HG03097 (cell line): Measurements from ENCODE around the gene NPR1.
"Not testable (repeated sequence)": the region's sequence is repeated elsewhere in the genome, so short reads cannot be mapped to it uniquely, and the experiment has no call there.

Experiments
- ATAC-seq: cut with Tn5 transposase; IDR thresholded peaks from one replicate; pipeline ENCODE4 v1.9.1; 2021; ENCODE audit not compliant: unreplicated experiment, low FRiP score

Gene NPR1

DNA sequence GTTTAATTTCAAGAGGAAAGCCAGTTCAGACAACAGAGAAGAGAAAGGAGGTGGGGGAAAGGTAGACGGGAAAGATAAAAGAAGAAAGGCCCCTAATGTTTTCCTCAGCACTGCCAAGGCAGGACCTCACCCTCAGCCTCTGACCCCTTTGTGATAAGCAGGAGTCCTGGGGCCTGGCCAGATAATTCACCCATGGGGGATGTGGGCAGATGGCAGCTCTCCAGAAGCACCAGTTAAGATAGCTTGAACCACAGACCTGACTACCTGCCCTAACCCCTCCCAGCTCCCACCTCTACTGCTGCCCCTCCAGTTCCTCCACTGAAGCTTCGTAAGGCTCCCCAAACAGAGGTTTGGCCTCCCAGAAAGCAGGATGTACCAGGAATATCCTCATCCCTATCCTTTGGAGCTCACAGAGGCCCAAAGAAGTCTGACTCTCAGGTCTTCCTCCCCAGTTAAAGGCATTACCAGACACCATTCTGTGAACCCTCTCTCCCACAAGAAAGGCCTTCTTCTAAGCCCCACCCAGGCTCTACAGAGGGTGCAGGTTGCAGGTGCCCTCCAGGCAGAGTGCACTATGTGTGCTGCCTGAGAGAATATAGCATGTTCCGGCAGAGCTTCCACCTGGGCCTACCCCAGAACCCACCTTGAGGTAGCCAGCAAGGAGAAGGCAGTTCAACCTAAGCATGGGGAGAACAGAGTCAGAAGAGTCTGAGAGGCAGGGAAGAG, 29.2 kb upstream of the NPR1 start:
- ATAC-seq: no peak

GRCh38 chr1:153649863-153650235, 28.6 kb upstream of the NPR1 start:
- ATAC-seq: no peak

DNA sequence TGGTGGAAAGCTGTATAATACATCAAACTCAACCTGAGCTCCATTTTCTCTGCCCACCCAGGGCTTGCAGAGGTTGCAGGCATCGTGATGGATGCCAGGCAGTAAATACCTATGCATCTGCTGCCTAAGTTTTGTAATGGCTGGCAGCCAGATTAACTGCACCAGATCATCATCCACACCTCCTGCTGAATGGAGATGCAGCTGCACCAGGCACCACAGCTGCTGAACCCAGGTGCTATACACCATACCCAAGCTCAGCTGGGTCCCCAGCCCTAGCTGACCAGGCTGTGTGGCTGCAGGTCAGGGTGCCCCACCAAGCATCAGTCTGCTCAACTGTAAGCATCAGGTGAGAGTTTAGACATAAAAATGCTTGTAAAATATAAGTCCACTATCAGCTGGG, 26.7 kb upstream of the NPR1 start:
- no peak for ATAC-seq

DNA sequence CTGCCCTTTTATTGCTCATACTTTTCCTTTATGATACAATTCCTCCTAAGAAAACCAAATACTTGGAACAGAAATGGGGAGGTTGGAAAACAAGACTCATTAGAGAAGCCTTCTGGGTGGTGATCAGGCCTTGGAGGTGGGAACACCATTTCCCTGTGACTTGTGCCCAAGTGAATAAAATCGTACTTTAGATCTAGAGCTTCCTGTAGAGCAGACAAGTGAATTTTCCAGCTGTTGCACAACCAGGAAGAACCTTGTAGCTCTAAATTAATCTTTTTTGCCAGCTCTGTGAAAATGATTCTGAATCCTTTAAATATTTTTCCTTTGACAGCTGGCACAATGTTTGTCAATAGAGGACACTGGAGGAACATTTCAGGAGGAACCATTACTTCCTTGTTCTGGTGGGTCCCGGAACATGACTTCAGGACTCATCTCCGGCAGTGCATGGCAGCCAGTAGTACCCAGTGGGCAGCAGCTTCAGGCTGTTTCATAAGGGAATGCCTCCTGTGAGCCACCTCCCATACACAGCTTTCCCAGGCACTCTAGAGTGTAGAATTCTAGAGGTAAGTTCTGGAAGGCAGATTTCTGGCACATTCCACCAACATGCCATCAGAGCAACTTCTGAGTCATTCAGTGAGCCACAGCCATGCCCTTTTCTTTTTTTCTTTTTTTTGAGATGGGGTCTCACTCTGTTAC, 25.5 kb upstream of the NPR1 start:
- ATAC-seq: no peak

DNA sequence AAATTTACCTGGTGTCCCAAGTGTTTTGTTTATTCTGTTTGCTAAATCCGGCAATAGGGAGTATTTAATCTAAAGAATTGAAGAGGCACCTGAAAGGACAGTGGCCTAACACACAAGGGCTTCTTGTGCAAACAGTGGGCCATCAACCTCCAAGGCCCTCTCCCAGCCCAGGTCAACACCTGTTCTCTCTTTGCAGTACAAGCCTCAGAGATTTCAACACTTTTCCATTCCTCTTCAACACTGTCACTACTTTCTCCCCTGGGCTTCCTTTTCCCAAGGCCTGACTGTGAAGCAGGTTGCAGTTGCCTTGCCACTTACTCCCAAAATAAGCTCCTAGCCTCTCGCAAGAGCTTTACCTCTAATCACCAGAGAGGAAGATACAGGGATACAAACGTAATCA, 23.2 kb upstream of the NPR1 start:
- ATAC-seq: no peak

DNA sequence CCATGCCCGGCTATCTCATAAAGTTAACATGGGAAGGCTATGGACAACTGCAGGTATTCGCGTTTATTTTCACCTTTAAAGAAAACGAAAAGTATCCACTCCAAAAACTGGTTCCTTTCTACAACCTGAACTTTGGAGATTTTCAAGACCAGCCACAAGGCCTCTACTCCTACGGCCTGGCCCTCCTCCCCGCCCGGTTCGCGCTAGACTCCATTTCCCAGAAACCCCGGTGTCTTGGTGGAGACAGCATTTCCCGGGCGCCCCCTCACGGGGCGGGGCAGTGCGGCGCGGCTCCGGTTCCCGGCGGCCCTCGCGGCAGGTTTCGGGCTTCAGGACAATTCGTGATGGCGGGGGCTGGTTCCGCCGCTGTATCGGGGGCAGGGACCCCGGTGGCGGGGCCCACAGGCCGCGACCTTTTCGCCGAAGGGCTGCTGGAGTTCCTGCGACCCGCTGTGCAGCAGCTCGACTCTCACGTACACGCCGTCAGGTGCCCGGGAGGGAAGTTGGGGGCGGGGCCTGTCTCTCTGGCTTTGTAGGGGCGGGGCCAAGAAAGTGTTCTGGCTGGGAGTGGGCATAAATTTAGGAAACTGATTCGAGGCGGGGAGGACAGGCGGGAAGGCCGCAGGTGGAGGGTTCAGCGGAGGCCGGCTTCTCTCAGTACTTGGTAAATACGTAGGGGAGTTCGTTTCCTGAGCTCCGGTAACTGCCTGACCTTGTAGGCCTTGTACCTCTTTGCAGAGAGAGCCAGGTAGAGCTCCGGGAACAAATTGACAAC, 19.9 kb upstream of the NPR1 start, which contains the start of gene SNAPIN:
TSS of gene SNAPIN (plus strand) at position 304 of the 775 bp plus-strand sequence. CDS start at position 345, 41 bp downstream.
- ATAC-seq: peak; percentile 83

DNA sequence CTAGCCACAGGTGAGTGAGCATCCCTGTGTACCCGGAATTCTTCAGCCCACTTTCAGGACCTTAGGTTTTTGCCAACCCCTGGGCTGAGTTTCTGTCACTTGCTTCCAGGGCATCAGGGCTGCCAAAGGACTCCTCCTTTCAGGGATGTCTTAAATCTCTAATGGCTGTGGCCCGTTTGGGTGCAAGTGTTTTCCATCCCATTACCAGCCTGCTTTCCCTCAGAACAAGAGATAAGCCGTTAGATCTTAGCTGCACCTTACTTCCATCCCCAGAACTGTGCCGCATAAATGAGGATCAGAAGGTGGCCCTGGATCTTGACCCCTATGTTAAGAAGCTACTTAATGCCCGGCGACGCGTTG, 19.3 kb upstream of the NPR1 start:
- no peak for ATAC-seq

DNA sequence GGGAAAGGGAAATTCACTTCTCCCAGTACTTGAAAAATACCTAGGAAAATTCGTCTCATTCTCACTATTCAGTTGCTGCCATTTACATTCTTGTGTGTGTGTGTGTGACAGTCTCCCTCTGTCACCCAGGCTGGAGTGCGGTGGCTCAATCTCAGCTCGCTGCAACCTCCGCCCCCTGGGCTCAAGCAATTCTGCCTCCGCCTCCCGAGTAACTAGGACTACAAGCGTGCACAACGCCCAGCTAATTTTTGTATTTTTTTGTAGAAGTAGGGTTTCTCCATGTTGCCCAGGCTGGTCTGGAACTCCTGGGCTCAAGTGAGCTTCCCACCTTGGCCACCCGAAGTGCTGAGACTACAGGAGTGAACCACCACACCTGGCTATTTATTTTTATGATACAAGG, 18.8 kb upstream of the NPR1 start:
- ATAC-seq: no peak

DNA sequence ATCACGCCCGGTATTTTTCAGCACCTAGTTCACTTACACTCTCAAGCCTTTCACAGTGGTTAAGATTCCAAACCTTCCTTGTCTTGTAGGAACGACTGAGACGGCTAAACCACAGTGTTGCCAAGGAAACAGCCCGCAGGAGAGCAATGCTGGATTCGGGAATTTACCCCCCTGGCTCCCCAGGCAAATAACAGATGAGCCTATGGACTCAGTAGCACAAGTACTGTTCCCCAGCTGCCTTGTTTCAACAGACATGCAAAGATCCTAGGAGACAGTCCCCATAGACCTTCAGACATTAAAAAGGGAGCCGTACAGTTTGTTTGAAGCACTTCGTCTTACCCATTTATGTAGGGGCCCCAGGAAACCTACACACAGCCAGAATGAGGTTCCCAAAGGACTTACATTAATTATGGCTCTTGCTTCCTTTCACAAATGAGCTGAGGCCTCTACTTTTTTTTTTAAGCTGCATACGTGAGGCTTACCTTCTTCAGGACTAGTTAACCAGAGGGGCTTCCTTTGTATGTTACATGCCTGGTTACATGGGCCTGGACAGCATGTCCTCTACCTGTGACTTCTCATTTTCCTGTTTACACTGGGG, 17.3 kb upstream of the NPR1 start:
- no peak for ATAC-seq

DNA sequence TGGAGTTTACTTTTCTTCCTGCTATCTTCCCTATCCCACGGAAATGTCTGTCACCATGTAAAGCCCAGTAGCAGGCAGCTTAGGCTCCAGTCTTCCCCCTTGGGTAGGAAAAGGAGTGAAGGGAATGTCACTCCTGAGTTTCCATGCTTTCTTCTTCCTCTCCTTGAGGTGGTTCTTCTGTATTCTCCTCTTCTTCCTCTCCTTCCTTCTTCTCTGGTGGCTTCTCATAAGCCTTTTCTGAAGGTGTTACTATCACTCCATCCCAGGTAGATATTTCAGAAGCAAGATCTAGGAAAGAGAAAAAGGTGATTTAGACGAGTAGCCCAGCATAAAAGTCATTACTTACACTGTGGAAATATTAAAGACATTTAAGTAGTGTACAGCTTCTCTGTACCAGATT, 16.2 kb upstream of the NPR1 start:
- ATAC-seq: no peak

- no peak for ATAC-seq
These were observed 15.3 kb upstream of the NPR1 start for GRCh38 chr1:153663211-153663610.

DNA sequence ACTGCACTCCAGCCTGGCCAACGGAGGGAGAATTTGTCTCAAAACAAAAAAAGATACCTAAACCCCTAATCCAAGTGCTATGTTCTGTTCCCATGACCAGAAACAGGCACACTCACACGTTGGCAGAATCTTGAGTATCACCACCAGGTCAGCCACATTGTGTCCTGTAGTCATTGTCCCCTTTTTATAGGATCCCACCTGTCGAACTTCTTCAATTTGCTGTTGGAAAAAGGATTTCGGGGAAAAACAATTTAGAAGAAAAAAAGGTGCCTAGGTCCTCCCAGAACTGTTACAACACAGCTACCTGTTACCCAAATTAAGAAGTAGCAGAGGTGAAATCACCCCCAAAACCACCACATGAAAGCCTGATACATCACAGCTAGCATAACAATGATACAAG, 11.0 kb upstream of the NPR1 start:
- ATAC-seq: no peak

DNA sequence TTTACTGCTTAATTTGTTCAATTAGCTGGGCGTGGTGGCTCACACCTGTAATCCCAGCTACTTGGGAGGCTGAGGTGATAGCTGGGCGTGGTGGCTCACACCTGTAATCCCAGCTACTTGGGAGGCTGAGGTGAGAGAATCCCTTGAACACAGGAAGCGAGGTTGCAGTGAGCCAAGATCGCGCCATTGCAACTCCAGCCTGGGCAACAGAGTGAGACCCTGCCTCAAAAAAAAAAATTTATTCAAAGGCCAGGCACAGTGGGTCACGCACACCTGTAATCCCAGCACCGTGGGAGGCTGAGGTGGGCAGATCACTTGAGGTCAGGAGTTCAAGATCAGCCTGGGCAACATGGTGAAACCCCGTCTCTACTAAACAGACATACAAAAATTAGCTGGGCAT, 9.8 kb upstream of the NPR1 start:
- not testable (repeated sequence) for ATAC-seq

DNA sequence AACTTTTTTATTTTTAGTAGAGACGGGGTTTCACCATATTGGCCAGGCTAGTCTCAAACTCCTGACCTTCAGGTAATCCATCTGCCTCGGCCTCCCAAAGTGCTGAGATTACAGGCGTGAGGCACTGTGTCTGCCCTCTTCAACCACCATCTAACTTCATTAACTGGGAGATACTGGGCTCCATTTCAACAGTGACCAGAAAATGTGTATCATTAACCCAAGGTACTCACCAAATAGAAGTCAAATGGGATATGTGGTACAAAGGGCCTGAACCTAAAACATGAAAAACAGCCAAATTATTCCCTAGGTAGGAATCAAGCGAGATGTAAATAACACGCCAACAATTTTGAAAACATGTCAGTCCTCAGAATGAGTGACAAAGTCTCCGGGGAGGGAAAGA, 8.9 kb upstream of the NPR1 start:
- ATAC-seq: no peak

GRCh38 chr1:153670257-153670858, 8.1 kb upstream of the NPR1 start:
- ATAC-seq: no peak

GRCh38 chr1:153670859-153671627, 7.4 kb upstream of the NPR1 start, which contains the start of gene ILF2:
ILF2 (minus strand) TSS chr1:153670993; CDS start chr1:153670922, 71 bp downstream.
- peak; percentile 95 for ATAC-seq

GRCh38 chr1:153671628-153672353, 6.7 kb upstream of the NPR1 start:
- ATAC-seq: peak; percentile 11

DNA sequence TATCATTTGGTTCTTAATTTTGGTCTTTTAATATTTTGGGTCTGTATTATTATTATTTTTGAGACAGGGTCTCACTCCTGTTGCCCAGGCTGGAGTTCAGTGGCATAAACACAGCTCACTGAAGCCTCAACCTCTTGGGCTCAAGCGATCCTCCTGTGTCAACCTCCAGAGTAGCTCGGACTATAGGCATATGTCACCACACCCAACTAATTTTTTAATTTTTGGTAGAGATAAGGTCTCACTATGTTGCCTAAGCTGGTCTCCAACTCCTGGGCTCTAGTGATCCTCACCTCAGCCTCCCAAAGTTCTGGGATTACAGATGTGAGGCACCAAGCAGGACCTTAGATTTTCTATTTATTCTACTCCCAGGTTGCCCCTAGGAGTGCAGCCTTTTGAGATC, 5.0 kb upstream of the NPR1 start:
- ATAC-seq: no peak
